NB4 (cell line): ENCODE results near the gene RCL1.

ENCODE experiments used
- MYC ChIP-seq: IDR thresholded peaks from 2 replicates; pipeline ENCODE4 v1.6.1; 2011; ENCODE audit warnings: low read depth, low read length
- POLR2A ChIP-seq: IDR thresholded peaks from 2 replicates; pipeline ENCODE4 v1.6.1; 2011; ENCODE audit warnings: mild to moderate bottlenecking; ENCODE audit not compliant: insufficient read length; ENCODE audit errors: extremely low read depth
- TF ChIP-seq, protein P1 (sequence below): IDR thresholded peaks from one replicate; pipeline ENCODE4 v1.5.1; 2012; ENCODE audit warnings: low read depth, low read length
- TF ChIP-seq, protein P2 (sequence below): IDR thresholded peaks from 2 replicates; pipeline ENCODE4 v1.6.1; 2011; ENCODE audit warnings: low read depth, low read length

DNA sequence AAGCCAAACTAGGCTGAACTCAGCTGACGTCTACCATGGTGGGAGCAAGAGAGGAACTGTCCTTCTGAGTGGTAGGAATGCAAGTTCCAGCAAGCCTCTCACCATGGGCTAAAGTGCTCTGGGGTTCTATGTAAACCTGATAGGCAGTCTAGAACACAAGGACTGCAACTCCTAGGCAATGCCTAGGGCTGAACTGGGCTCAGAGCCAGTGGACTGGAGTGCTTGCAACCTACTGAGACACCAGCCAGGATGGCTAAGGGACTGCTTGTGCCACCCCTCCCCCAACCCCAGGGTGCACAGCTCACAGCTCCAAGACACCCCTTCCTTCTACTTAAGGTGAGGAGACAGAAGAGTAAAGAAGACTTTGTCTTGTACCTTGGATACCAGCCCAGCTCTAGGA lies 12.1 kb upstream of the RCL1 start:
- TF ChIP-seq, protein P1, sequence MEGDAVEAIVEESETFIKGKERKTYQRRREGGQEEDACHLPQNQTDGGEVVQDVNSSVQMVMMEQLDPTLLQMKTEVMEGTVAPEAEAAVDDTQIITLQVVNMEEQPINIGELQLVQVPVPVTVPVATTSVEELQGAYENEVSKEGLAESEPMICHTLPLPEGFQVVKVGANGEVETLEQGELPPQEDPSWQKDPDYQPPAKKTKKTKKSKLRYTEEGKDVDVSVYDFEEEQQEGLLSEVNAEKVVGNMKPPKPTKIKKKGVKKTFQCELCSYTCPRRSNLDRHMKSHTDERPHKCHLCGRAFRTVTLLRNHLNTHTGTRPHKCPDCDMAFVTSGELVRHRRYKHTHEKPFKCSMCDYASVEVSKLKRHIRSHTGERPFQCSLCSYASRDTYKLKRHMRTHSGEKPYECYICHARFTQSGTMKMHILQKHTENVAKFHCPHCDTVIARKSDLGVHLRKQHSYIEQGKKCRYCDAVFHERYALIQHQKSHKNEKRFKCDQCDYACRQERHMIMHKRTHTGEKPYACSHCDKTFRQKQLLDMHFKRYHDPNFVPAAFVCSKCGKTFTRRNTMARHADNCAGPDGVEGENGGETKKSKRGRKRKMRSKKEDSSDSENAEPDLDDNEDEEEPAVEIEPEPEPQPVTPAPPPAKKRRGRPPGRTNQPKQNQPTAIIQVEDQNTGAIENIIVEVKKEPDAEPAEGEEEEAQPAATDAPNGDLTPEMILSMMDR, result no peak
- TF ChIP-seq POLR2A (no peak), MYC (no peak)
- TF ChIP-seq, protein P2, sequence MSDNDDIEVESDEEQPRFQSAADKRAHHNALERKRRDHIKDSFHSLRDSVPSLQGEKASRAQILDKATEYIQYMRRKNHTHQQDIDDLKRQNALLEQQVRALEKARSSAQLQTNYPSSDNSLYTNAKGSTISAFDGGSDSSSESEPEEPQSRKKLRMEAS, result no peak
